NCI-H2081 treated with DMSO at 0.1 percent for 48 hours (cell line): ENCODE results near the gene RASA1.
"Not testable (repeated sequence)": the region's sequence is repeated elsewhere in the genome, so short reads cannot be mapped to it uniquely, and the experiment has no call there.

ENCODE experiments used
- DNase-seq: peaks from one replicate; lab custom pipeline; 2025; lab: John Stamatoyannopoulos, UW

RASA1 gene

DNA sequence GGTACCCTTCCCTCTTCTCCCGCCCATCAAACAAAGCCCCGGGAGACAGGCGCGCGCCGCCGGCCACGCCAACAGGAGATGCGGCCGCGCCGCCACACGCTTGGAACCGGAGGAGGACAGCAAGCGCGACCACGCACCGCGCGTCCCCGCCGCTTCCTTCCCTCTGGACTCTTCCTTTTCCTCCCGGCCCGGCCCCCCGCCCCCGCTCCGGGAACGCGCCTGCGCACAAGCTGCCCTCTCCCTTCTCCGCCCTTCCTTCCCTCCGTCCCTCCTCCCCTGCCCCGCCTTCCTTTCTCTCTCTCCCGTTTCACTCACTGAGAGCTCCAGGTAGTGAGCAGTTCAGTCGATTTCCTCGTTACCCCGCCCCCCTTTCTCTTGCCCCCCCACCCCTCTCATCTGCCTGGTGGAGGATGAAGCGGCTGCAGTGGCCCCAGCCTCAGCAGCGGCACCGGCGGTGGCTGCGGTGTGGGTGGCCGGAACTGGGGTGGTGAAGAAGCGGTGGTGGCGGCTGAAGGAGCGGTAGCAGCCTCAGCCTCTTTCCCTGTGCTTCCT is at the start of gene RASA1:
TSS of gene RASA1 (plus strand) at position 310 of the 552 bp plus-strand sequence. CDS start 569 bp downstream, outside the sequence.
- peak; percentile 65 for DNase-seq

DNA sequence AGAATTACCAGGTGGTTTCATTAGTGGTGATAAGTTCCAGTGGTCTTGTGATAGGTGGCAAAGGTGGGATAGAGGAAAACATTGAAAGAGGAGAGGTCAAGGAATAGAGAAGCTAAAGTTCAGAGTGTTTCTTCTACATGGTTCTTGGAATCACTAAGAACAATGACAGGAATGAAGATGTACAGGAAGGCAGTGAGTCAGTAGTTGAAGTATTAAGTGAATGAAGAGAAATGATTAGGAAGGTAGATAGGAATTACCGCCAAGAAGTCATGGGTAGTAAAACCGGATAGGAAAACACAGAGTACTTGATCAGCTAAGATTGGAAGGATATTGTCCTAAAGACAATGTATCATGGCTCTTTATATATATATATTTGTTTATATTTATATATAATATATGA is 37.9 kb upstream of the RASA1 start:
- DNase-seq, result no peak

DNA sequence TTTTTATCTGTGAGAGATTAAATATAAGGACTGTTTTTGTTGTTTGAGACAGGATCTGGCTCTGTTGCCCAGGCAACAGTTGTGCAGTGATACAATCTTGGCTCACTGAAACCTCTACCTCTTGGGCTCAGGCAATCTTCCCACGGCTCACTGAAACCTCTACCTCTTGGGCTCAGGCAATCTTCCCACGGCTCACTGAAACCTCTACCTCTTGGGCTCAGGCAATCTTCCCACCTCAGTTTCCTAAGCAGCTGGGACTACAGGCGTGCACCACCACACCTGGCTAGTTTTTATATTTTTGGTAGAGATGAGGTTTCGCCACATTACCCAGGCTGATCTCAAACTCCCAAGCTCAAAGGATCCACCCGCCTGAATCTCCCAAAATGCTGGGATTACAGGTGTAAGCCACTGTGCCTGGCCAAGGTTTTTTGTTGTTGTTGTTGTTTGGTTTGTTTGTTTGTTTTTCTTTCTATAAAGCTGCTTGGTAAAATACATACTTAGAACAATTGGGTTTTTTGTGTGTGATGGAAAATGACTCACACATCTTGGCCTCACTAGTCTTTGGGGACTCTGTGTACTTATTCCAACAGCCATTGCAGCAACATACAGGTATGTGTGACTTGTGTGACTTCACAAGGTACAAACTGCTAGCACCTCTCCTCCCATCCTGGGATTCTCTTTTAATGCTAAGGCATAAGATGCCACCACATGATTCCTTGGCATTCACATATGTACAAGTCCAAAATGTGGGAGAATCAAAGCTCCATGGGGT is 36.5 kb upstream of the RASA1 start:
- DNase-seq, result no peak

DNA sequence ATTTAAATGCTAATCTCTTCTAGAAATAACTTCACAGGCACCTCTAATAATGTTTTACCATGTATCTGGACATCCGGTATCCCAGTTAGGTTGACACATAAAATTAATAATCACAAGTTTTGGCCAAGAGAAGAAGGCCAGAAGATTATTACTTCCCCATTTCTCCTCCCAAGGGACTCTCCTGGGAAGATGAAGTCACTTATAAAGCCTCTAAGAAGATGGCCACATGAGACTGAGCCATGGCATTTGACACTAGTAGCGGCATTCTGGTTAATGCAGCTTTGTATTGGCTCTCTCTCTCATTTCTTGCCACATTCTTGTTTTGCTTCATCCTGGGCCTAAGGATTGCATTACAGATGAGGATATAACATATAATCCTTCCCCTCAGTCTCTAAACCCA is 34.5 kb upstream of the RASA1 start:
- DNase-seq, result no peak

DNA sequence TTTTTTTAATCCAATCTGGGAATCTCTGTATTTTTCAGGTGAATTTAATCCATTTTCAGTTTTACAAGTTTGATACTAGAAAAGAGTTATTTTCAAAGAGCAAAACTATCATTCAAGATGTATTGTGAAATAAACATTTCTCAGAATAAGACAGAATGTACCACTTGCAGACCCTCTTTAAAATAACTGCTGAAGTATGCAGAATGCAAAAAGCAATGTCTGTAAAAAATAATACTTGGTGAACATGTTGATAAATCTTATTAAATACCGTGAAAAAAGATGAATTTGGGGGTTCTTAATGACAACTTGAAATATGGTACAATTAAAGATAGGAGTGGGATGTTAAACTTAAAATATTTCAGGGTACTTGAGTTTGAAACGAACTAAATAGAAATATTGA is 26.1 kb upstream of the RASA1 start:
- no peak for DNase-seq

DNA sequence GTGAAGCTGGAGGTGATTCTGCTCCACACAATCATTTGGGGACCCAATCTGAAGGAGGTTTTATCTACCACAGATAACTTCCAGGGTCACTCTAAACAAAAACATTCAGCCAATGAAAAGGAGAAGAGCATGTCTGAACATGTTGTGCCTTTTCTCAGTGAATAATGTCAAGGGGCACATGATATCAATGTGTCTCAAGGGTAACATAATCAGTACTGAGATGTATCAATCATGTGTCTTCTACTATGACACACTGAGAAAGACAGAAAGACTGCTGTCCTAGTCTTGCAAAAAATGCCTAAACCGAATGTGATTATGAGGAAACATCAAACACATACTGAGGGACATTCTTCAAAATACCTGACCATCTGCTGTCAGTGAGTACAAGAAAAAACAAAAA is 25.4 kb upstream of the RASA1 start:
- no peak for DNase-seq

DNA sequence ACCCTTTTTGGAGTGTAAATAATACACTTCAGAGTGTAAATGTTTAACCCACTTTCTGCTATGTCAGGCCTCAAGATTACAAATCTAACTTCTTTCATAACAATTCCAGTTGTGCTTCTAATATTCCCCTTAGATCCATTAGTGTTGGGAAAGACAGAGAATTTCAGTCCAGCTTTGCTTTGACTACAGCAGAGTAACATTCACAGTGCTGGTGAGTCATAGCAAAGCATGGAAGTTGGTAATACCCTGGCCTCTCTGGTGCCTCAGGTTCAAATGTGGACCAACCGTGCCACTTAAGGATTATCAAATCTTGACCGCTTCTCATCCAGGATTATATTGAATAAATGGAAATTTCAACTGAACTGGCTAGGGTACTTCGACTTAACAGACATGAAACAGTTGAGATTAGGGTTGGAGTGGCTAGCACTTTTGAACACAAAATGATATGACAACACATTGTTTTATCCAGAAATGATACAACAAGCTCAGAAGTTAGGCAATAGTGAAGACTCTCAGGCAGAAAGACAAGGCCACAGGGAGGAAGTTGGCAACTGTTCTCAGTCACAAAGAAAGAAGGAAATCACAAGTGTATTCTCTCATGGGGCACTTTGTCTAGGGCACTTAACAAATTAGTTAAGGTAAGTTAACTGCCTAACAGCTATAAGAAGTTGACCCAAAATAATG is 24.4 kb upstream of the RASA1 start:
- no peak for DNase-seq

DNA sequence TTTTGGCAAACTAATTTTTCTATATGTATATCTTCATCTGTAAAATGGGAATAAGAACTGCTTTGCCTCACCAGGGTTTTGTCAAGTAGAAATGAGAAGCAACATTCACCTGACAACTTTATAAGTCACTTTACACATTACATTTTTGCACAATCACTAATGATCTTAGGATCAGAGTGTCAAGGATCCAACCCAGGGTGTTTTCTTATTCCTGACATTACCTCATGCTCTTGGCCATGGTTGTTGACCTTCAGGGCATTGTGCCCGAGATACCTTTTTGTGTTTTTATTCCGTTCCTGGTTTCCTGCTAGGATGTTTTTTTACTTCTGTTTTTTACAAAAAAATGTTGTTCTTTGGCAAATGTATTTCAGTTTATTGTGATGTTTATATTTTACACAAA is 22.2 kb upstream of the RASA1 start:
- DNase-seq, result no peak

DNA sequence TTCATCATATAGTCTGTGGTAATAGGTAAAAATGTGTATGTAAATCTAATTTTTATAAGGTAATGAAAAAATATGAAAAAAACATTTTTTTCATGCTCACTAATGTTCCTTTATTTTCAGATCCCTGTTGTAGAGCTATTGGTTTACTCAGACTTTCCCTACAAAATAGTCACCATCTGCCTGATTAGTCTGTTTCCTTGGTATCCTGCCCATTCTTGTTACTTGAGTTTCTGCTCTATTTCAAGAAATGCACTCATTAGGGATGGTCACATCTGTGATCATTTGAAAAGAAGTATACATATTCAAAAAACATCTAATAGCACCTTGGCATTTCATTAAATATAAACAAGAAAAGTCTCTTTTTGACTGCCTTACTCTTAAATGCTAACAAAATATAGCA is 21.6 kb upstream of the RASA1 start:
- no peak for DNase-seq

DNA sequence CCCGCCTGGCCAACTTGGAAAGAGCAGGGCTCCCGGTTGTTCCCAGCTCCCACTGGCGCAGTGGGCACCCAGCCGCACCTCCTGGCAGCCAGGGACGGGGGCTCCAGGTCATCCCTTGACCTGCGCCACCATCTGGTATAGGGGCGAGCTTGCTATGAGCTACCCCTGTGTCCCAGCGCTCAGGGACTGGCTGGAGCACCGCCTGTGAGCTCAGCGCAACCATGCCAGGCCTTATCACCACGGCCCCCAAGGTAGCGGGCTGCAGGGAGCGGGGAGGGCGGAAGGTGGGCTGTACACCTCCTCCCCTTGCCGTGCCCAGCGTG is 15.4 kb upstream of the RASA1 start:
- no peak for DNase-seq

DNA sequence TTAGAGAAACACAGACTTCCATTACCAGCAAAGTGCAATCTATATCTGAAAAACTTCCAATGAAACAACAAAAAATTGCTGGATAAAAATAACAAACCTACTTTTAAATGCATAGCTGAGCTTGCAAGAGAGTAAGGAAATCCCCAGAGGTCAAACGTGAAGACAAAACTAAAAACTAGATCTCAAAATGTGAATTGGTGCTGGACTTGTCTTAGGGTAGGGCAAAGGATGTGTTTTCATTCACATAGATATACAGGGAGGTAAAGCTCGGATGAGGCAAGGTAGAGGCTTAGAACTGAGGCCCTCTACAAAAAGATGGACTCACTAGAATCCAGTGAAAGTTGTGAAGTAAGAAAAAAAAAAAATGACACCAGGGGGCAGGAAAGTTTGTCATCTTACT is 13.6 kb upstream of the RASA1 start:
- DNase-seq, result no peak

DNA sequence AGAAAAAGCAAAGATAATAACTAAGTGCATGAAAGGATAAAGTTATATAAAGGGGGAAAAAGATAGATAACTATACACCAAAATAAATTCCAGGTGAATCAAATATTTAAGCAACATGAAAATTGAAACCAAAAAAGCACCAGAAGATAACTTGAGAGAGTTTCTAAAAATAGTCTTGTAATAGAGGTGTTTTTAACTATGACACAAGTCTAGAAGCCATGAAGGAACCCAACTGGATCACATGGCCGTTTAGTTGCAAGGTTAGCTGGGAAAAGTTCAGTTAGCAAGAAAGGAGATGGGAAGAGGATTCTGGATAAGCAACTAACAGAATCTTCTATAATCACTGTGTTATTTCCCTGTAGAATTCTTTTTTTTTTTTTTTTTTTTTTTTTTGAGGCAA is 9.2 kb upstream of the RASA1 start:
- no peak for DNase-seq

DNA sequence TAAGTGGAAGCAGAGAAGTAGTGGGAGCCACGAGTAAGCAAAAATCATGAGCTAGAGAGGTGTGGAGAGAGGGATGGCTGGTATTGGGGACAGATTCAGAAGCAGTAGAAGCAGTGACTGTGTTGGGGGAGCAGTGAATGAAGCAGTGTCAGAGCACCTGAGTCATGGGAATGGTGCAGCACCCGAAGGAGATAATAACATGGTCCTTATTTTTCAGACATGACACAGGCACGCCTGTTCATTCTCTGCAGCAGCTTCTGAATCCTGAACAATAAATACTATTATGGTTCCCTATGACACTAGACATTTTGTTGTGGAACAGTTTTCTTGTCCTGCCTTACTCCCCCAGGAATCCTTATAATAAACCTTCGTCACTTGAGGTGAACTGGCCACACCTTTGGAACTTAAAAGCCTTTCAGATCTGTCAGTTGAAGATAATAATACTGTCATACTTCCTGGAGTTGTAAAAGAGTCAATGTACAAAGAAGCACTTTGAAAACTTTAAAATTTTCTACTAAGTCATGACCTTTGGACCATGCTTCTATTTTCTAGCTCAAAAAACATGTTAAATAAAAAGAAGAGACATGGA is 7.0 kb upstream of the RASA1 start:
- DNase-seq, result no peak

DNA sequence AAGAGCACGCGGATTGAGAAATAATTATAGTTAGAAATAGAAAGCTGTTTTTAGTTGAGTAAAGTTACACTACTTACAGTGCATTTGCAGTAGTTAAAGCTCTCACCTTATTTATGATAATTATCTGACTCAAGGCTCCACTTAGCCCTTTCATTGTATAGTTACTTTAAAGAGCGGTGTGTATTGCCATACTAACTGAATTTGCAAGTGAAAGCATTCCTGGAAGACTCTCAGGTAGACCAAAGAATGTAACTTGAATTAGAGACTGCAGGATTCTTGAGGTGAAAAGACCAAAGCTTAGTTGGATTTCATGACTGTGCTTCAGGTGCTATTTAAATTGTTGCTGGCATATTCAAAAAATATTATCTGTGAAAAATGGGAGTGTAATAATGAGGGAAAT is 4.2 kb upstream of the RASA1 start:
- no peak for DNase-seq

DNA sequence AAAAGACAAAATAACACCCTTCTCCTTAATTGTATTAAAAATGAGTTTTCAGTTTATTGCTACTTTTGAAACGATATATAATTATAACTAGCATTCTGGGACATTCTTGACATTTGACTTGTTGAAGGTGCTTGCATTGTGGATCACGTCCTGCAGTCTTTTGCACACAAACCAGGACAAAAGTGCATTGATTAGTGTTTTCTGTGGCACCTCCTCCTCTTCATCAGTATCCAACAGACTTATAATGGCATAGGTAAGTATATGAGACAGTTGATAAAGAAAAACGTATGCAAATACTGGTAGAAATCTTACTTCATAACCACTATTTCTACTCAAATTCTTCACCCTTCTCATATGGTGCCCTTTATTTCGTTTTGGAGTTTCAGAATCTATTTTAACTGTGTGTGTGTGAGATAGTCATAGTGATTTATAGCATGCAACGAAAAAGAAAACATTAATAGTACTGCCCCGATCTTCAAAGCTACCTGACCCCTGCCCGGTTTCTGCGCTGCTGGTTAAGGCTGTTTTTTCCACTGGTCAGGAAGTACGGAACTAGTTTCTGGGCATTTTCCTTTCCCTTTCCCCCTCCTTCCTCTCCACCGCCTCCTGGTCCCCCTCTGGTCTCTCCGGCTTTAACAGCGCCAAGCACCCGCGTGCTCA is 639 bp upstream of the RASA1 start:
- DNase-seq, result no peak

DNA sequence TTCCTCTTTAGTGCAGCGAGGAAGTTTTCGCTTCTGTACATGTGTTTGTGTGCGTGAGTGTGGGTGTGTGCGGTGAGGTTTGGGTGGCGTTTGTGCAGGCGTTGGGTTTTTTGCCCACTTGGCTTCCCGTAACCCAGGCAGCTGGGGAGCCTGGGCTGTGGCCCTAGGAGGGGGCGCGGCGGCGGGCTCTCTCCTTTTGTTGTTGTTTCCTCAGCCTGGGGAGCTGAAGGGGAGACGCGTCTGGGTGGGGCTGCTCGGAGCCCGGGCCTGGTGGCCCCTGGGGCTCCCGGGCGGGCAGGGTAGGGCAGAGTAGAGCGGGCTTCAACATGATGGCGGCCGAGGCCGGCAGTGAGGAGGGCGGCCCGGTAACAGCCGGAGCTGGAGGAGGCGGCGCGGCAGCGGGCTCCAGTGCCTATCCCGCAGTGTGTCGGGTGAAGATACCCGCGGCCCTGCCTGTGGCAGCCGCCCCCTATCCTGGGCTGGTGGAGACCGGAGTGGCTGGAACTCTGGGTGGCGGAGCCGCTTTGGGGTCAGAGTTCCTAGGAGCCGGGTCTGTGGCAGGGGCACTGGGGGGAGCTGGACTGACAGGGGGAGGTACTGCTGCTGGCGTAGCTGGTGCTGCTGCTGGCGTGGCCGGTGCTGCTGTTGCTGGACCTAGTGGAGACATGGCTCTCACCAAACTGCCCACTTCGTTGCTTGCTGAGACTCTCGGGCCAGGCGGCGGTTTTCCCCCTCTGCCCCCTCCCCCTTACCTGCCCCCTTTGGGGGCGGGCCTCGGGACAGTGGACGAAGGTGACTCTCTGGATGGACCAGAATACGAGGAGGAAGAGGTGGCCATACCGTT is 665 bp downstream of the RASA1 start:
- DNase-seq, result no peak

DNA sequence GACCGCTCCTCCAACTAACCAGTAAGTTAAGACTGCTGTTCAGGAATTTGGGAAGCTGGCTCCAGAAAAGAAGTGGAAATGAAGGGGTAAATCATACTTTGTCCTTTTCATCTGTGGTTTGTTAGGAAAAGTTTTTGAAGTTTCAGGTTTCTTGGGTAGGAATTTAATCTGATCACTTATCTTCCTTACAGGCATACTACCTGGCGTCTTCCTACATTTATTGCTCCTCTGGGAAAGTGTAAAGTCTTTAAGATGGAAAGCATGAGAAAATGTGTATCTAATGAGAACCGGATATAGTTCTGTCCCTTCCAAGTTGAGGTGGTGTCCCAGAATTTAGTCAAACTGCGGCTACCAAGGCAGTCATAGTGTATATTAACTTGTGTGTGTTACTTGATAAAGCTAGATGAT is 1.3 kb downstream of the RASA1 start:
- no peak for DNase-seq

DNA sequence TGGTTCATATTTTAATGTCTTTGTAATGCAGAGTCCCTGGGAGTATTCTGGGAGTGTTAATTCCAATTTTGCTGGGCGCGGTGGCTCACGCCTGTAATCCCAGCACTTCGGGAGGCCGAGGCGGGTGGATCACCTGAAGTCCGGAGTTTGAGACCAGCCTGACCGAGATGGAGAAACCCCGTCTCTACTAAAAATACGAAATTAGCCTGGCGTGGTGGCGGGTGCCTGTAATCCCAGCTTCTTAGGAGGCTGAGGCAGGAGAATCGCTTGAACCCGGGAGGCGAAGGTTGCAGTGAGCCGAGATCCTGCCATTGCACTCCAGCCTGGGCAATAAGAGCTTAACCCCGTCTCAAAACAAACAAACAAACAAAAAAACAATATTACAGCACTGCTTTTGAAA is 3.2 kb downstream of the RASA1 start:
- DNase-seq, result not testable (repeated sequence)

DNA sequence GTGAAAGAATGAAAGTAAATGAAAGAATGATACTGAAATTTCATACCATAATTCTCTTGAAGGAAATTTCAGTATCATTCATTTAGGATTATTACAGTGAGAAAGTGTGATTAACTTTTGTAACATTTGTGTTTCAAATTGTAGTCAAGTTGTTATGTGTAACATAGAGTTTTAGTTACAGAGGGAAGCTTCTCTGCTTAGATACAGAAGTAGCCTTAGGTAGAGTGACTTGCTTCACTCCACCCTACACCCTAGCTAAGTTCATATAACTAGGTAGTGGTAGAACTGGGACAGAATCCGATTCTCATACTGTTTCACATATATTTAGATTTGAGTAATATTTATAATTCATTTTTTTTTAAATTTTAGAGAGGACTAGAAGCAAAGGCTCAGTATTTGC is 9.0 kb downstream of the RASA1 start:
- DNase-seq, result no peak

DNA sequence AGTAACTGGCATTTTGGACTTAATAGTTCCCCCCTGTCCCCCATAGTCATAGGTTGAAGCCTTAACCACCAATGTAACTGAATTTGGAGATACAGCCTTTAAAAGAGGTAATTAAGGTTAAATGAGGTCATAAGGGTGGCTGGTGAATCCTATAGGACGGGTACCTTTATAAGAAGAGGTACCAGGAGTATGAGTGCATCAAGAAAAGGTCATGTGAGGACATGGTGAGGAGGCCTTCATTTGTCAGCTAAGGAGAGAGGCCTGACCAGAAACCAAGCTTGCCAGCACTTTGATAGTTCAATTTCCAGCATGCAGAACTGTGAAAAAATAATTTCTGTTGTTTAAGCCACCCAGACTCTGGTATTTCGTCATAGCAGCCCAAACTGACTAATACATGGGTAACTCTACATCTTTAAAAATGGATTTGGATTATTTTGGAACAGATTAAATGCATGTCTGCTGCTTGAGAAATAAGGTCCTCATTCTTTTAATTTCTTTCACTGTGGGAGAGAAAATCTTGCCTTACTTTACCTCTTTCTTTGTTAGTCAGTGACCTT is 9.7 kb downstream of the RASA1 start:
- DNase-seq, result no peak

DNA sequence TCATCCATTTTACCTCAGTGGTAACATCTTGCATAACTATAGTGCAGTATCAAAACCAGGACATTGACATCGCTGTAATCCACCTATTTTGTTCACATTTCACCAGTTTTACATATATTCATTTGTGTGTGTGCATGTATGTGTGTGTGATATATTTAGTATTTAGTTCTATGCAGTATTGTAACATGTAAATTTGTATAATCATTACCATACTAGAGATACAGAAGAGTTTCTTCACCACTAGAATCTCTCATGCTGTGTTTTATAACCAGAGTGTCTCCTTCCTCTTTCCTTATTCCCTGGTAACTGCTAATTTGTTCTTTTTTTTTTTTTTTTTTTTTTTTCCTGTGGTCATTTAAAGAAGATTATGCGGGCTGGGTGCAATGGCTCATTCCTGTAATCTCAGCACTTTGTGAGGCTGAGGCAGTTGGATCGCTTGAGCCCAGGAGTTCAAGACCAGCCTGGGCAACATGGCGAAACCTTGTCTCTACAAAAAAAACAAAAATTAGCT is 11.0 kb downstream of the RASA1 start:
- DNase-seq, result no peak
